Liver (tissue), 9 donors: ENCODE results near the gene GOPC. TPM values are rescaled to one million over a fixed set of nuclear protein-coding genes. Genes with fewer than 3 reads are reported as not detected.

Experiments
- DNase-seq: peaks from one replicate; pipeline ENCODE4 v3.0.0-alpha.2; 2017; ENCODE audit warnings: low spot score
- H3K27ac ChIP-seq, 2 donors: one replicate each; pipeline ENCODE4 v1.7.0; 2013; ENCODE audit warnings: inconsistent platforms in 2 of 2, low read length in 2 of 2, control low read depth in 1 of 2, low read depth in 1 of 2, mild to moderate bottlenecking in 1 of 2
- H3K27me3 ChIP-seq, 4 donors: one replicate each; pipeline versions ENCODE4 v1.6.1 to v1.7.0; 2013; ENCODE audit warnings: low read length in 3 of 4, inconsistent platforms in 1 of 4, mild to moderate bottlenecking in 1 of 4, moderate library complexity in 1 of 4; ENCODE audit not compliant: control insufficient read depth in 4 of 4, insufficient read depth in 4 of 4
- H3K36me3 ChIP-seq, 4 donors: one replicate each; pipeline versions ENCODE4 v1.6.1 to v1.7.0; 2013; ENCODE audit warnings: low read length in 3 of 4, mild to moderate bottlenecking in 3 of 4, low read depth in 1 of 4, moderate library complexity in 1 of 4; ENCODE audit not compliant: control insufficient read depth in 4 of 4, insufficient read depth in 3 of 4
- H3K4me1 ChIP-seq, 4 donors: one replicate each; pipeline versions ENCODE4 v1.6.1 to v1.7.0; 2013; ENCODE audit warnings: low read length in 3 of 4, mild to moderate bottlenecking in 3 of 4, moderate library complexity in 1 of 4; ENCODE audit not compliant: control insufficient read depth in 4 of 4, insufficient read depth in 4 of 4
- H3K4me3 ChIP-seq, 3 donors: one replicate each; pipeline versions ENCODE4 v1.6.1 to v1.7.0; 2013; ENCODE audit warnings: low read length in 3 of 3, control low read depth in 1 of 3, low read depth in 1 of 3, mild to moderate bottlenecking in 1 of 3
- H3K9ac ChIP-seq, 2 donors: one replicate each; pipeline ENCODE4 v1.7.0; 2013; ENCODE audit warnings: low read length in 2 of 2, mild to moderate bottlenecking in 2 of 2, moderate library complexity in 2 of 2, control low read depth in 1 of 2, low read depth in 1 of 2
- H3K9me3 ChIP-seq, 4 donors: one replicate each; pipeline versions ENCODE4 v1.6.1 to v1.7.0; 2013; ENCODE audit warnings: low read length in 3 of 4; ENCODE audit not compliant: control insufficient read depth in 4 of 4
- EGR1 ChIP-seq, 2 donors: IDR thresholded peaks; 2 replicates each; pipeline ENCODE4 v1.6.1; 2016 to 2018; ENCODE audit warnings: antibody characterized with exemption in 2 of 2, low read depth in 2 of 2
- FOXA1 ChIP-seq: IDR thresholded peaks from 2 replicates; pipeline ENCODE4 v1.6.1; 2016; ENCODE audit warnings: antibody characterized with exemption
- FOXA2 ChIP-seq: IDR thresholded peaks from 2 replicates; pipeline ENCODE4 v1.6.1; 2016; ENCODE audit warnings: antibody characterized with exemption
- GABPA ChIP-seq, 2 donors: IDR thresholded peaks in 1 of 2; conservative IDR thresholded peaks in 1 of 2; 2 replicates each; pipeline ENCODE4 v1.6.1; 2016; ENCODE audit warnings: antibody characterized with exemption in 2 of 2, mild to moderate bottlenecking in 1 of 2, moderate library complexity in 1 of 2
- HNF4G ChIP-seq: IDR thresholded peaks from 2 replicates; pipeline ENCODE4 v1.6.1; 2016; ENCODE audit warnings: antibody characterized with exemption
- JUND ChIP-seq, 2 donors: IDR thresholded peaks; 2 replicates each; pipeline ENCODE4 v1.6.1; 2016; ENCODE audit warnings: antibody characterized with exemption in 2 of 2
- NR2F2 ChIP-seq: IDR thresholded peaks from 2 replicates; pipeline ENCODE4 v1.6.1; 2016; ENCODE audit warnings: antibody characterized with exemption
- RAD21 ChIP-seq, 2 donors: IDR thresholded peaks; 2 replicates each; pipeline ENCODE4 v1.6.1; 2016; ENCODE audit warnings: antibody characterized with exemption in 2 of 2, mild to moderate bottlenecking in 2 of 2
- RXRA ChIP-seq, 2 donors: IDR thresholded peaks; 2 replicates each; pipeline ENCODE4 v1.6.1; 2017 to 2018; ENCODE audit warnings: antibody characterized with exemption in 2 of 2, mild to moderate bottlenecking in 1 of 2
- SP1 ChIP-seq: IDR thresholded peaks from 2 replicates; pipeline ENCODE4 v1.6.1; 2018; ENCODE audit warnings: antibody characterized with exemption, mild to moderate bottlenecking
- TAF1 ChIP-seq: conservative IDR thresholded peaks from 2 replicates; pipeline ENCODE4 v1.6.1; 2016; ENCODE audit warnings: antibody characterized with exemption, mild to moderate bottlenecking
- YY1 ChIP-seq: IDR thresholded peaks from 2 replicates; pipeline ENCODE4 v1.6.1; 2016; ENCODE audit warnings: antibody characterized with exemption, mild to moderate bottlenecking
- WGBS: extraction: QIAGEN DNeasy Blood & Tissue Kit; methylation state at CpG from one replicate; pipeline ENCODE4 v1.1.7; 2013; 5-methylcytosine and 5-hydroxymethylcytosine counted together
- polyA plus RNA-seq, 2 donors: library from polyadenylated mRNA; stranded (reverse) in 1 of 2; unstranded in 1 of 2; fragments of 200-250 nt in 1 of 2; fragments of >200 nt in 1 of 2; fragmentation: Nextera tagmentation in 1 of 2; extraction: Ambion mirVana in 1 of 2; gene quantifications; one replicate each; pipeline versions ENCODE4 v1.2.1 to v1.2.3, GENCODE V29; 2013 to 2015
- total RNA-seq, 2 donors: library from RNA; depleted of rRNA; stranded (reverse); fragments of >200 nt; gene quantifications; one replicate each; pipeline ENCODE4 v1.2.3, GENCODE V29; 2014
- TF ChIP-seq, protein P1 (sequence below): fragments of 150-350 bp; IDR thresholded peaks from 2 replicates; pipeline ENCODE4 v1.5.1; 2017; ENCODE audit warnings: improper control_type of control experiment, low read depth, low read length; ENCODE audit not compliant: missing input control
- TF ChIP-seq, protein P2 (sequence below): IDR thresholded peaks from 2 replicates; pipeline ENCODE4 v1.6.1; 2016; ENCODE audit warnings: antibody characterized with exemption
- TF ChIP-seq, protein P3 (sequence below): IDR thresholded peaks from 2 replicates; pipeline ENCODE4 v1.6.1; 2016; ENCODE audit warnings: antibody characterized with exemption
- TF ChIP-seq, protein P4 (sequence below): IDR thresholded peaks from 2 replicates; pipeline ENCODE4 v1.6.1; 2016; ENCODE audit warnings: antibody characterized with exemption, mild to moderate bottlenecking
- TF ChIP-seq, protein P5 (sequence below): IDR thresholded peaks from 2 replicates; pipeline ENCODE4 v1.6.1; 2016; ENCODE audit warnings: antibody characterized with exemption
- donor health status: healthy.
- donor health status: healthy.
- donor health status: healthy.
- donor health status: healthy.
- donor health status: healthy.

GOPC gene
- total and polyA plus RNA-seq, 4 donors = 7.4 to 17.8 (median 11.4) TPM

DNA sequence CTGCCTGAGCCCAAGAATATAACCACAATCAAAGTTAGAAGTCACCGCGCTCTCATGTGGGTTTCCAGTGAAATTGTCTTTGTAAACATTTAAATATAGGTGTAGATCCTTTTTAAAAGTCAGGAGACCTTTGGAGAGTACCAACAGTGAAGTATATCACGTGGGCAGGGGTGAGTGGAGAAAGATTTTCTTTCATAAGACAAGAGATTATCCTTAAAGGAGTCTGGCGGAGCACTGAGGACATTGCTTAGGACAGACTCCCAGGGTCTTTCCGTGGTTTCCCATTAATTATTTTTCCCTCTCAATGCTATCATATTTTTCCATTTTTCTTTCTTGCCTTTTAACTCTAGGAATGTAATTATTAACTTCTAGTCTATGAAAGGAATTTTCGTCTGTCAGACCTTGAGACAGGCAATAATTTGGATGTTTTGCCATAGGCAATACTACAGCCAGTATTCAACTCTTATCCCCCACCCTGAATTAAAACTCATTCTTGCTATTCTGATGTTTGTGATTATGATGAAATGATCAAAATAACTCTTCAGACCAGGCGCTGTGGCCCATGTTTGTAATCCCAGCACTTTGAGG lies 88.4 kb downstream of the GOPC start:
- Histone ChIP-seq H3K9me3 (no peaks in the 10 kb centered on the region), H3K27ac (no peak overlapping the region), H3K36me3 (no peaks in the 10 kb centered on the region), H3K4me1 (peaks cover 5 to 16% (median 11%) of the 10 kb centered on the region in 4 donors), H3K9ac (no peak overlapping the region), H3K4me3 (no peak overlapping the region), H3K27me3 (no peaks in the 10 kb centered on the region)
- DNase-seq = no peak
- 88% methylated on average over 7 of the region's 7 CpGs for WGBS
- TF ChIP-seq RXRA (IDR thresholded peaks at IDR 0.05) = no peak
- TF ChIP-seq NR2F2 = no peak
- TF ChIP-seq, protein P1, sequence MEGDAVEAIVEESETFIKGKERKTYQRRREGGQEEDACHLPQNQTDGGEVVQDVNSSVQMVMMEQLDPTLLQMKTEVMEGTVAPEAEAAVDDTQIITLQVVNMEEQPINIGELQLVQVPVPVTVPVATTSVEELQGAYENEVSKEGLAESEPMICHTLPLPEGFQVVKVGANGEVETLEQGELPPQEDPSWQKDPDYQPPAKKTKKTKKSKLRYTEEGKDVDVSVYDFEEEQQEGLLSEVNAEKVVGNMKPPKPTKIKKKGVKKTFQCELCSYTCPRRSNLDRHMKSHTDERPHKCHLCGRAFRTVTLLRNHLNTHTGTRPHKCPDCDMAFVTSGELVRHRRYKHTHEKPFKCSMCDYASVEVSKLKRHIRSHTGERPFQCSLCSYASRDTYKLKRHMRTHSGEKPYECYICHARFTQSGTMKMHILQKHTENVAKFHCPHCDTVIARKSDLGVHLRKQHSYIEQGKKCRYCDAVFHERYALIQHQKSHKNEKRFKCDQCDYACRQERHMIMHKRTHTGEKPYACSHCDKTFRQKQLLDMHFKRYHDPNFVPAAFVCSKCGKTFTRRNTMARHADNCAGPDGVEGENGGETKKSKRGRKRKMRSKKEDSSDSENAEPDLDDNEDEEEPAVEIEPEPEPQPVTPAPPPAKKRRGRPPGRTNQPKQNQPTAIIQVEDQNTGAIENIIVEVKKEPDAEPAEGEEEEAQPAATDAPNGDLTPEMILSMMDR = no peak
- no peak for TF ChIP-seq TAF1
- TF ChIP-seq RAD21 (IDR thresholded peaks at IDR 0.05) = no peak
- TF ChIP-seq, protein P2, sequence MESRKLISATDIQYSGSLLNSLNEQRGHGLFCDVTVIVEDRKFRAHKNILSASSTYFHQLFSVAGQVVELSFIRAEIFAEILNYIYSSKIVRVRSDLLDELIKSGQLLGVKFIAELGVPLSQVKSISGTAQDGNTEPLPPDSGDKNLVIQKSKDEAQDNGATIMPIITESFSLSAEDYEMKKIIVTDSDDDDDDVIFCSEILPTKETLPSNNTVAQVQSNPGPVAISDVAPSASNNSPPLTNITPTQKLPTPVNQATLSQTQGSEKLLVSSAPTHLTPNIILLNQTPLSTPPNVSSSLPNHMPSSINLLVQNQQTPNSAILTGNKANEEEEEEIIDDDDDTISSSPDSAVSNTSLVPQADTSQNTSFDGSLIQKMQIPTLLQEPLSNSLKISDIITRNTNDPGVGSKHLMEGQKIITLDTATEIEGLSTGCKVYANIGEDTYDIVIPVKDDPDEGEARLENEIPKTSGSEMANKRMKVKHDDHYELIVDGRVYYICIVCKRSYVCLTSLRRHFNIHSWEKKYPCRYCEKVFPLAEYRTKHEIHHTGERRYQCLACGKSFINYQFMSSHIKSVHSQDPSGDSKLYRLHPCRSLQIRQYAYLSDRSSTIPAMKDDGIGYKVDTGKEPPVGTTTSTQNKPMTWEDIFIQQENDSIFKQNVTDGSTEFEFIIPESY = no peak
- TF ChIP-seq, protein P3, sequence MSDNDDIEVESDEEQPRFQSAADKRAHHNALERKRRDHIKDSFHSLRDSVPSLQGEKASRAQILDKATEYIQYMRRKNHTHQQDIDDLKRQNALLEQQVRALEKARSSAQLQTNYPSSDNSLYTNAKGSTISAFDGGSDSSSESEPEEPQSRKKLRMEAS = no peak
- TF ChIP-seq, protein P4, sequence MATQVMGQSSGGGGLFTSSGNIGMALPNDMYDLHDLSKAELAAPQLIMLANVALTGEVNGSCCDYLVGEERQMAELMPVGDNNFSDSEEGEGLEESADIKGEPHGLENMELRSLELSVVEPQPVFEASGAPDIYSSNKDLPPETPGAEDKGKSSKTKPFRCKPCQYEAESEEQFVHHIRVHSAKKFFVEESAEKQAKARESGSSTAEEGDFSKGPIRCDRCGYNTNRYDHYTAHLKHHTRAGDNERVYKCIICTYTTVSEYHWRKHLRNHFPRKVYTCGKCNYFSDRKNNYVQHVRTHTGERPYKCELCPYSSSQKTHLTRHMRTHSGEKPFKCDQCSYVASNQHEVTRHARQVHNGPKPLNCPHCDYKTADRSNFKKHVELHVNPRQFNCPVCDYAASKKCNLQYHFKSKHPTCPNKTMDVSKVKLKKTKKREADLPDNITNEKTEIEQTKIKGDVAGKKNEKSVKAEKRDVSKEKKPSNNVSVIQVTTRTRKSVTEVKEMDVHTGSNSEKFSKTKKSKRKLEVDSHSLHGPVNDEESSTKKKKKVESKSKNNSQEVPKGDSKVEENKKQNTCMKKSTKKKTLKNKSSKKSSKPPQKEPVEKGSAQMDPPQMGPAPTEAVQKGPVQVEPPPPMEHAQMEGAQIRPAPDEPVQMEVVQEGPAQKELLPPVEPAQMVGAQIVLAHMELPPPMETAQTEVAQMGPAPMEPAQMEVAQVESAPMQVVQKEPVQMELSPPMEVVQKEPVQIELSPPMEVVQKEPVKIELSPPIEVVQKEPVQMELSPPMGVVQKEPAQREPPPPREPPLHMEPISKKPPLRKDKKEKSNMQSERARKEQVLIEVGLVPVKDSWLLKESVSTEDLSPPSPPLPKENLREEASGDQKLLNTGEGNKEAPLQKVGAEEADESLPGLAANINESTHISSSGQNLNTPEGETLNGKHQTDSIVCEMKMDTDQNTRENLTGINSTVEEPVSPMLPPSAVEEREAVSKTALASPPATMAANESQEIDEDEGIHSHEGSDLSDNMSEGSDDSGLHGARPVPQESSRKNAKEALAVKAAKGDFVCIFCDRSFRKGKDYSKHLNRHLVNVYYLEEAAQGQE = no peak
- TF ChIP-seq, protein P5, sequence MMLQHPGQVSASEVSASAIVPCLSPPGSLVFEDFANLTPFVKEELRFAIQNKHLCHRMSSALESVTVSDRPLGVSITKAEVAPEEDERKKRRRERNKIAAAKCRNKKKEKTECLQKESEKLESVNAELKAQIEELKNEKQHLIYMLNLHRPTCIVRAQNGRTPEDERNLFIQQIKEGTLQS = no peak
- no peak for TF ChIP-seq YY1
- no peak for TF ChIP-seq FOXA1
- no peak for TF ChIP-seq EGR1 (IDR thresholded peaks at IDR 0.05; ENCODE audit: low read depth in 2 of 2)
- TF ChIP-seq SP1 = no peak
- TF ChIP-seq HNF4G = no peak
- TF ChIP-seq JUND (IDR thresholded peaks at IDR 0.05) = no peak
- no peak for TF ChIP-seq GABPA (IDR thresholded peaks at IDR 0.05 in 1 of 2, conservative IDR thresholded peaks at IDR 0.05 in 1 of 2)
- no peak for TF ChIP-seq FOXA2
